ENCODE results near the gene METTL21C. TPM values are rescaled to one million over a fixed set of nuclear protein-coding genes. Genes with fewer than 3 reads are reported as not detected.

METTL21C gene
- total RNA-seq, 1 experiment from 2014 or later: not detected

GRCh38 chr13:102710261-102710679, 15.4 kb upstream of the METTL21C start:
- H3K9me2 ChIP-seq (ENCODE audit: insufficient read depth): no peaks in the 10 kb centered on the region
- H3K4me1 ChIP-seq (replicated peaks; ENCODE audit: insufficient read depth): peaks cover 32% of the 10 kb centered on the region
- peaks cover 17% of the 10 kb centered on the region for H3F3A ChIP-seq (ENCODE audit: insufficient read depth, low read depth)
- no peaks in the 10 kb centered on the region for H3K27me3 ChIP-seq (ENCODE audit: insufficient read depth, low read depth)
- no peak overlapping the region for H3K4me3 ChIP-seq
- CTCF ChIA-PET: no interaction called here
- H3K79me2 ChIP-seq (ENCODE audit: low read depth): no peaks in the 10 kb centered on the region
- POLR2A ChIA-PET (ENCODE audit: unreplicated experiment): no interaction called here
- intact Hi-C loops (cut with micrococcal nuclease; ENCODE audit: unreplicated experiment): no loop called here
- no peak overlapping the region for H2AFZ ChIP-seq
- no peaks in the 10 kb centered on the region for H4K20me1 ChIP-seq (ENCODE audit: insufficient read depth)
- no peak overlapping the region for H3K27ac ChIP-seq
- H3K9me3 ChIP-seq (ENCODE audit: insufficient read depth, low read depth): no peaks in the 10 kb centered on the region
- no peak for DNase-seq
- H3K4me2 ChIP-seq: no peak overlapping the region
- BruUV-seq (replicated peaks): no TSS peak
- TF ChIP-seq, protein P1, sequence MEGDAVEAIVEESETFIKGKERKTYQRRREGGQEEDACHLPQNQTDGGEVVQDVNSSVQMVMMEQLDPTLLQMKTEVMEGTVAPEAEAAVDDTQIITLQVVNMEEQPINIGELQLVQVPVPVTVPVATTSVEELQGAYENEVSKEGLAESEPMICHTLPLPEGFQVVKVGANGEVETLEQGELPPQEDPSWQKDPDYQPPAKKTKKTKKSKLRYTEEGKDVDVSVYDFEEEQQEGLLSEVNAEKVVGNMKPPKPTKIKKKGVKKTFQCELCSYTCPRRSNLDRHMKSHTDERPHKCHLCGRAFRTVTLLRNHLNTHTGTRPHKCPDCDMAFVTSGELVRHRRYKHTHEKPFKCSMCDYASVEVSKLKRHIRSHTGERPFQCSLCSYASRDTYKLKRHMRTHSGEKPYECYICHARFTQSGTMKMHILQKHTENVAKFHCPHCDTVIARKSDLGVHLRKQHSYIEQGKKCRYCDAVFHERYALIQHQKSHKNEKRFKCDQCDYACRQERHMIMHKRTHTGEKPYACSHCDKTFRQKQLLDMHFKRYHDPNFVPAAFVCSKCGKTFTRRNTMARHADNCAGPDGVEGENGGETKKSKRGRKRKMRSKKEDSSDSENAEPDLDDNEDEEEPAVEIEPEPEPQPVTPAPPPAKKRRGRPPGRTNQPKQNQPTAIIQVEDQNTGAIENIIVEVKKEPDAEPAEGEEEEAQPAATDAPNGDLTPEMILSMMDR (conservative IDR thresholded peaks at IDR 0.05): no peak
- TF ChIP-seq EZH2 (IDR thresholded peaks at IDR 0.05; ENCODE audit: low read depth): no peak
- no peaks in the 10 kb centered on the region for H3K36me3 ChIP-seq (ENCODE audit: low read depth)

DNA sequence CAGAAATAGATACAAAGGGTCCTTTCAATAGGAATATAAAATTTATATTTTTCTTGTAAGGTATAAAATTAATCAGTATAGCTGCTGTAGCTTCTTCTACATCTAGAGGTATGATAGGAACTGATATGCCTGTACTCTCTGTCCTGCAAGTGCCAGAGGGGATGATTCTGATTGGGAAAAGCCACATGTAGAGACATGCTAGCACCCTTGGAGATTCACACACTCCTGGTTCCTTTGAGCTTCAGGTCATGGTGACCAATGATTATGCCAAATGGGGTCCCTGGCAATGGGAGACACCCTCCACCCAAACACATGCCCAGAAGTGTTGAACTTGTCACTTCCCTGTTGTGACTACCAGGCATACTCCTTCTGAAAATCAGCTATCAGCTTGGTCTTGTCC, 14.7 kb upstream of the METTL21C start:
- H3K79me2 ChIP-seq (ENCODE audit: low read depth): no peaks in the 10 kb centered on the region
- H4K20me1 ChIP-seq (ENCODE audit: insufficient read depth): no peaks in the 10 kb centered on the region
- H3F3A ChIP-seq (ENCODE audit: insufficient read depth, low read depth): peaks cover 24% of the 10 kb centered on the region
- ChIA-PET CTCF (no interaction called here), POLR2A (ENCODE audit: unreplicated experiment) (no interaction called here)
- no peak overlapping the region for H3K4me3 ChIP-seq
- DNase-seq: no peak
- BruUV-seq (replicated peaks): no TSS peak
- no peak for TF ChIP-seq EZH2 (IDR thresholded peaks at IDR 0.05; ENCODE audit: low read depth)
- TF ChIP-seq, protein P1 (conservative IDR thresholded peaks at IDR 0.05): no peak
- H2AFZ ChIP-seq: no peak overlapping the region
- no peaks in the 10 kb centered on the region for H3K9me2 ChIP-seq (ENCODE audit: insufficient read depth)
- no peaks in the 10 kb centered on the region for H3K36me3 ChIP-seq (ENCODE audit: low read depth)
- H3K27me3 ChIP-seq (ENCODE audit: insufficient read depth, low read depth): no peaks in the 10 kb centered on the region
- H3K4me1 ChIP-seq (replicated peaks; ENCODE audit: insufficient read depth): peaks cover 40% of the 10 kb centered on the region
- no peak overlapping the region for H3K27ac ChIP-seq
- H3K4me2 ChIP-seq: no peak overlapping the region
- no peaks in the 10 kb centered on the region for H3K9me3 ChIP-seq (ENCODE audit: insufficient read depth, low read depth)
- intact Hi-C loops (cut with micrococcal nuclease; ENCODE audit: unreplicated experiment): no loop called here

GRCh38 chr13:102708991-102709390, 14.1 kb upstream of the METTL21C start:
- no peak for DNase-seq
- Histone ChIP-seq H4K20me1 (ENCODE audit: insufficient read depth) (no peaks in the 10 kb centered on the region), H3K27me3 (ENCODE audit: insufficient read depth, low read depth) (no peaks in the 10 kb centered on the region), H3K4me1 (replicated peaks; ENCODE audit: insufficient read depth) (peaks cover 45% of the 10 kb centered on the region), H3K4me3 (no peak overlapping the region), H3K9me3 (ENCODE audit: insufficient read depth, low read depth) (no peaks in the 10 kb centered on the region), H3K79me2 (ENCODE audit: low read depth) (no peaks in the 10 kb centered on the region), H3K4me2 (no peak overlapping the region), H3F3A (ENCODE audit: insufficient read depth, low read depth) (peaks cover 30% of the 10 kb centered on the region), H3K27ac (no peak overlapping the region), H3K9me2 (ENCODE audit: insufficient read depth) (no peaks in the 10 kb centered on the region), H2AFZ (no peak overlapping the region), H3K36me3 (ENCODE audit: low read depth) (no peaks in the 10 kb centered on the region)
- intact Hi-C loops (cut with micrococcal nuclease; ENCODE audit: unreplicated experiment): no loop called here
- BruUV-seq (replicated peaks): no TSS peak
- no peak for TF ChIP-seq EZH2 (IDR thresholded peaks at IDR 0.05; ENCODE audit: low read depth)
- TF ChIP-seq, protein P1 (conservative IDR thresholded peaks at IDR 0.05): no peak
- POLR2A ChIA-PET (ENCODE audit: unreplicated experiment): no interaction called here
- CTCF ChIA-PET: no interaction called here
